Heart right ventricle (tissue), 16 donors: ENCODE results near the gene FAM9A. TPM values are rescaled to one million over a fixed set of nuclear protein-coding genes. Genes with fewer than 3 reads are reported as not detected.

ENCODE experiments used
- ATAC-seq, 8 donors: fragments of 200-7000 bp; cut with Tn5 transposase; one replicate each; pipeline ENCODE4 v1.9.1; 2020; ENCODE audit warnings: mild to moderate bottlenecking in 8 of 8, moderate library complexity in 8 of 8, moderate number of reproducible peaks in 1 of 8
- DNase-seq, 2 donors: peaks; one replicate each; pipeline ENCODE4 v3.0.0-alpha.2; 2020
- H3K27ac ChIP-seq, 10 donors: fragments of 200-600 bp; sonication (generic) in 2 of 10; one replicate each; pipeline versions ENCODE4 v1.5.0 to v1.8.0; 2020 to 2022; ENCODE audit warnings: mild to moderate bottlenecking in 3 of 10
- H3K27me3 ChIP-seq, 7 donors: fragments of 200-600 bp; one replicate each; pipeline ENCODE4 v1.8.0; 2021 to 2022; ENCODE audit warnings: mild to moderate bottlenecking in 2 of 7
- H3K36me3 ChIP-seq, 9 donors: fragments of 200-600 bp; sonication (generic) in 1 of 9; one replicate each; pipeline versions ENCODE4 v1.5.0 to v1.8.0; 2020 to 2022; ENCODE audit warnings: mild to moderate bottlenecking in 2 of 9
- H3K4me1 ChIP-seq, 9 donors: fragments of 200-600 bp; sonication (generic) in 1 of 9; one replicate each; pipeline versions ENCODE4 v1.5.0 to v1.8.0; 2020 to 2022; ENCODE audit warnings: mild to moderate bottlenecking in 4 of 9
- H3K4me3 ChIP-seq, 10 donors: fragments of 200-600 bp; sonication (generic) in 2 of 10; one replicate each; pipeline versions ENCODE4 v1.5.0 to v1.8.0; 2020 to 2022; ENCODE audit warnings: mild to moderate bottlenecking in 7 of 10, moderate library complexity in 2 of 10
- H3K9me3 ChIP-seq, 11 donors: fragments of 200-600 bp in 10 of 11; sonication (generic) in 2 of 11; one replicate each; pipeline versions ENCODE4 v1.5.0 to v1.8.0; 2013 to 2022; ENCODE audit warnings: mild to moderate bottlenecking in 2 of 11, control low read depth in 1 of 11, moderate library complexity in 1 of 11
- CTCF ChIP-seq, 9 donors: fragments of 200-600 bp; sonication (generic) in 2 of 9; IDR thresholded peaks; one replicate each; pipeline versions ENCODE4 v1.5.0 to v1.8.0; 2021 to 2022; ENCODE audit warnings: antibody characterized with exemption in 9 of 9, mild to moderate bottlenecking in 5 of 9, moderate library complexity in 1 of 9
- WGBS, 2 donors: extraction: QIAGEN DNeasy Blood & Tissue Kit; methylation state at CpG; one replicate each; pipeline ENCODE4 v1.1.7; 2013; ENCODE audit warnings: inconsistent platforms in 1 of 2; 5-methylcytosine and 5-hydroxymethylcytosine counted together
- intact Hi-C, 10 donors: fragments of 100-400 bp; cut with DNase I; formaldehyde crosslinking; loops; one replicate each; pipeline versions ENCODE4 v1.11.1 to v1.14.2; 2022
- polyA plus RNA-seq, 2 donors: library from polyadenylated mRNA; stranded (reverse); fragments of 200-250 nt; gene quantifications; one replicate each; pipeline ENCODE4 v1.2.3, GENCODE V29; 2013
- total RNA-seq, 10 donors: library from RNA; stranded (reverse); fragmentation: NEBNext Ultra II Directional in 3 of 10; extraction: Animal tissue kit (Norgen Biotek cat#: 25700) in 3 of 10; gene quantifications; one replicate each; pipeline versions ENCODE4 v1.2.1 to v1.2.4, GENCODE V29; 2021 to 2023
- donor health status: Arrhythmogenic right ventricular cardiomyopathy.
- donor health status: ischemic (EF 13 %, LVEDD 7.1; RV severe dilation, severe dysfunction).
- donor health status: healthy with polysubstance abuse.
- donor health status: DM: no; HTN: yes; CAD: no.
- donor health status: DM: no; HTN: no; CAD: no.
- donor health status: ischemic (EF 25% LVEDD 6.9; RV normal size, moderate dysfunction).
- donor health status: ischemic (EF 25% LVEDD 5.7; RV mildly dilated, moderate dysfunction).
- donor health status: healthy.
- donor health status: DM: yes; HTN: yes; CAD: no.
- donor health status: Ischemic cardiomyopathy.
- donor health status: ischemic (EF 35%, LVEDD 5.7; RV mildly dilated, moderate dysfunction).
- donor health status: nonischemic (EF 11% LVEDD 7.7; RV severe dilation, severe dysfunction).
- donor health status: DM: yes; HTN: yes; CAD: no.
- donor health status: PGD.
- donor health status: ischemic (EF 29% LVEDD 5.4; RV normal size, mild dysfunction).
- donor health status: nonischemic (EF 23%, LVEDD 6.1; RV moderate dilation, normal function).

Gene FAM9A
- total and polyA plus RNA-seq, 12 donors, result not detected

- ATAC-seq, result no peak
- Histone ChIP-seq H3K9me3 (no peaks in the 10 kb centered on the region), H3K4me1 (no peaks in the 10 kb centered on the region), H3K4me3 (no peak overlapping the region), H3K27ac (no peak overlapping the region), H3K36me3 (no peaks in the 10 kb centered on the region), H3K27me3 (peaks cover 0 to 63% (median 0%) of the 10 kb centered on the region in 7 donors)
- 56 to 67% methylated on average over 1 of the region's 1 CpG for WGBS, 2 donors
- intact Hi-C loops, result no loop called here
- TF ChIP-seq CTCF (IDR thresholded peaks at IDR 0.05), result no peak
- DNase-seq, result no peak
These were observed 33.2 kb upstream of the FAM9A start for GRCh38 chrX:8834392-8834791.

GRCh38 chrX:8832582-8833378 lies 31.6 kb upstream of the FAM9A start:
- ATAC-seq, result no peak
- 82 to 89% methylated on average over 4 of the region's 4 CpGs for WGBS, 2 donors
- Histone ChIP-seq H3K27me3 (peaks cover 0 to 67% (median 0%) of the 10 kb centered on the region in 7 donors), H3K36me3 (no peaks in the 10 kb centered on the region), H3K9me3 (no peaks in the 10 kb centered on the region), H3K27ac (no peak overlapping the region), H3K4me3 (no peak overlapping the region), H3K4me1 (no peaks in the 10 kb centered on the region)
- DNase-seq, result no peak
- intact Hi-C loops, result no loop called here
- no peak for TF ChIP-seq CTCF (IDR thresholded peaks at IDR 0.05)

GRCh38 chrX:8823698-8824097 lies 22.5 kb upstream of the FAM9A start:
- intact Hi-C loops, result loop anchor here in 2 of 10 donors (10.0 kb wide), 2 partner anchors 881 to 891 kb away; no protein-coding TSS in a partner anchor
- Histone ChIP-seq H3K36me3 (no peaks in the 10 kb centered on the region), H3K4me3 (no peak overlapping the region), H3K4me1 (no peaks in the 10 kb centered on the region), H3K9me3 (no peaks in the 10 kb centered on the region), H3K27me3 (peaks cover 0 to 70% (median 0%) of the 10 kb centered on the region in 7 donors), H3K27ac (no peak overlapping the region)
- DNase-seq (no peak), ATAC-seq (no peak)
- no peak for TF ChIP-seq CTCF (IDR thresholded peaks at IDR 0.05)
- 91 to 100% methylated on average over 1 of the region's 1 CpG for WGBS, 2 donors

GRCh38 chrX:8822002-8822401 lies 20.8 kb upstream of the FAM9A start:
- intact Hi-C loops, result loop anchor here in 2 of 10 donors (10.0 kb wide), 2 partner anchors 883 to 893 kb away; no protein-coding TSS in a partner anchor
- peaks cover 0 to 55% (median 0%) of the 10 kb centered on the region in 7 donors for H3K27me3 ChIP-seq
- ATAC-seq (no peak), DNase-seq (no peak)
- H3K4me1 ChIP-seq, result no peaks in the 10 kb centered on the region
- no peak for TF ChIP-seq CTCF (IDR thresholded peaks at IDR 0.05)
- 90 to 96% methylated on average over 6 of the region's 6 CpGs for WGBS, 2 donors
- no peaks in the 10 kb centered on the region for H3K36me3 ChIP-seq
- H3K4me3 ChIP-seq, result no peak overlapping the region
- no peak overlapping the region for H3K27ac ChIP-seq
- no peaks in the 10 kb centered on the region for H3K9me3 ChIP-seq
